NCI-H1436 (cell line): Measurements from ENCODE around the gene TST.
"Not testable (repeated sequence)": the region's sequence is repeated elsewhere in the genome, so short reads cannot be mapped to it uniquely, and the experiment has no call there.

Experiments
- DNase-seq: peaks from one replicate; lab custom pipeline; 2025; lab: John Stamatoyannopoulos, UW

Gene TST

GRCh38 chr22:37014415-37014806 is 4.8 kb downstream of the TST start:
- DNase-seq, result no peak

DNA sequence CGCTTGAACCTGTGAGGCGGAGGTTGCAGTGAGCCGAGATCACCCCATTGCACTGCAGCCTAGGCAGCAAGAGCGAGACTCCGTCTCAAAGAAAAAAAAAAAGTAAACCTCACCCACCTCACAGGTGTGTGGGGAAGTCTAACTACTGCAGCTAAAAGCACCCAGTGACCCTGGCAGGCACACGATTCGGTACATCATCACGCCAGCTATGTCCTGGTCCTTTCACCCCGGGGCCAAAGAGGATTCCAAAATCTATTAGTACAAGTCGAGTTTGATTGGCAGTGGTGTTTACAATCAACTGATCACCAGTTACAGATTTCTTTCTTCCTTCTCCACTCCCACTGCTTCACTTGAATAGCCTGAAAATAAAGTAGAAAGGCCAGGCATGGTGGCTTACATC is 6.3 kb downstream of the TST start:
- DNase-seq, result no peak

DNA sequence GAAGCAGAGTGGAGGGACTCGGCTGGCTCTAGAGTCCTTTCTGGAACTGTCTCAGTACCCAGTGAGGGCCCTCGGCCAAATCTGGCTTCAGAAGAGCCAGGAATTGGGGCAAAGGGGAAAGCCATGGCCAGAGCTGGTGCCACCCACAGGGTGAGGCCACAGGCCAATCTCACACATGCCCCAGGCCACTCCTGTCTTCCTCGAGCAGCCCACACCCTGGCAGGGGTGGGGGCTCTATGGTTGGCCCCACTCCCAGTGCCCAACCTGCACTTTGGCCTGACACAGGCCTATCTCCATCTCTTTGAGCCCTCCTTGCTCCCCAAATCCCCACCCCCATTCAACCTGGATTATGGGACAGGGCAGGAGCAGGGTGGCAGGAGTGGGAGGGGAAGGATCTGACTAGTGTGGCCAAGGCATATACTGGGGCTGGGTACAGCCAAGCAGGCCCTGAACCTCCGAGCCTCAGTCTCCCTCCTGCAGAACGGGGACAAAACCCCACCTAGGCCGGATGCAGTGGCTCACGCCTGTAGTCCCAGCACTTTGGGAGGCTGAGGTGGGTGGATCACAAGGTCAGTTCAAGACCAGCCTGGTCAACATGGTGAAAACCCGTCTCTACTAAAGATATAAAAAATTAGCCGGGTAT is 6.9 kb downstream of the TST start:
- no peak for DNase-seq

DNA sequence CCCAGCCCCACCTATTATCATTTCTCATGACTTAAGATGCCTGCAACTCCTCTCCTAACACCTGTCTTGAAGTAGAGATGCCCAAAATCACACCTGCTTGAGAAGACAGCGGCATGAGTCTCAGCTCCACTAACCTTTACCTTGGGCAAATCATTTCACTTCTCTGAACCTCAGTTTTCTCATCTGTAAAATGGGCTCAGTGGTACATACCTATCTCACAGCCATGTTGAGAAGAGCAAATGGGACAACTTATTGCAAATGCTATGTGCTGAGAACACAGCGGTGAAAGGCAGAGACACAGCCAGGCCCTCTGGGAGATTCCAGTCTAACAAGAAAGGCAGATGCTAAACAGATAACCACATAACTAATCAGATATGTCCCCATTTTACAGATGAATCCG is 7.8 kb downstream of the TST start:
- no peak for DNase-seq

DNA sequence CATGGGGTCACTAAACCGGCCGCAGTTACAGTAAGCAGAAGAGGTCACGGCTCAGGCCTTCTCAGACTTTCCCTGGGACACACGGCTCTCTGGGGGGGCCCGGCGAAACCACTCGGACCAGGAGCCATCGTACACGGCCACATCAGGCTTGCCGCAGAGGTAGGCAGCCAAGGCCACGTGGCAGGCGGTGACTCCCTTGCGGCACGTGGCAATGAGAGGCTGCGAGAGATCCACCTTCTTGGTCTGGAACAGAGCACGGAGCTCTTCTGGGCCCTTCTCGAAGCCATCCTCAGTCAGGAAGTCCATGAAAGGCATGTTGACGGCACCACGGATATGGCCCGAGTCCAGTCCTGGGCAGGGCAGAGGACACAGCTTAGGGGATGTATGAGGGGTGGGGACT is 8.3 kb downstream of the TST start:
- DNase-seq, result no peak

DNA sequence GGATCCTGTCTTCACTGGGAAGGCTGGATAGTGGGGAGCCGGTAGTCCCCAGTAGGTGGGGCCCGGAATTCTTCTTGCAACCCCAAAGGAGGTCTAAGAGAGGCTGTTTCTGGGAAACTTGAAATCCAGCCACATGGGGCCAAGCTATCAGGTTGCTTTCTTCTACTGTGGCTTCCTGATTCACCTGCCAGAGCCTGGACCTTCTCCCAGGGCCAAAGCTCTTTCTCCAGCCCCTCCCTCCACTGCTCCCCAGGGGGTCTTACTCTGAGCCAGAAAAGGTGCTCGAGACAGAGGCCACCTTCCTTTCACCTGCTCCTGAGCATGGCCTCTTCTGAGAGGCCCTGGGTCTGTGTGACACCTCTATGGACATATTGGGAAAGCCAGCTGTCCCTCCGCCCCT is 9.1 kb downstream of the TST start:
- no peak for DNase-seq

DNA sequence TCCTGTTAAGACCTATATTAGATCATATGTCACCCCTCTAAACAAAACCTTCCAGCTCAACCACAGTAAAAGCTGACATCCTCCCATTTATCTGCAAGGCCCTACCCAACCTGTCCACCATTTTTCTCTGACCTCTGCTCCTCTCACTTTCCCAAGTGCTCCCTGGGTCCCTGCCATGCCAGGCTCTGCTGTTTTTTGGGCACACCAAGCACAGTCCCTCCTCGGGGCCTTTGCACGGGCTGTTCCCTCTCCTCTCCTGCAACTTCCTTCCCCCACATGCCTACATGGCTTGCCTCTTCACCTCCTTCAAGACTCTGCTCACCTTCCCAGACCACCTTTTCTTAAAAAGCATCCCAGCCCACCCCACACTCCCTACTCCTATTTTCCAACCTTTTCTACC is 9.8 kb downstream of the TST start:
- no peak for DNase-seq

GRCh38 chr22:37008365-37008764 is 10.9 kb downstream of the TST start:
- no peak for DNase-seq

DNA sequence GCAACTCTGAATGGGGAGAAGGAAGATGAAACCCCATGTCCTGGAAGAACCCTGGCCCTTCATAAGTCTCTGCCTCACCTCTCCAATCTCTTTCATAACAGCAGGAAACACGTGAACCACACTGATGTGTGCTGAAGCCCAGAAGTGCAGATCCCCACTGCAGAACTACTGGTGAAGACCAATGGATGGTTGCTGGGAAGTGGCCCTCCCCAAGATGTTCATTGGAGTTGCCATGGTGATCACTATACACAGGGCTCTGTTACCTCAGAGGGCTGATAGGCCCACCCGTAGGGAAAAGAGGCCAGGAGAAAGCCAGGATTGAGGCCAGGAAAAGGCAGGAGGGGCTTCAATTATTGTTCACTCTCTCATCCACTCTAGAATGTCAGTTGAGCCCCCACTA is 11.6 kb downstream of the TST start:
- DNase-seq, result no peak

DNA sequence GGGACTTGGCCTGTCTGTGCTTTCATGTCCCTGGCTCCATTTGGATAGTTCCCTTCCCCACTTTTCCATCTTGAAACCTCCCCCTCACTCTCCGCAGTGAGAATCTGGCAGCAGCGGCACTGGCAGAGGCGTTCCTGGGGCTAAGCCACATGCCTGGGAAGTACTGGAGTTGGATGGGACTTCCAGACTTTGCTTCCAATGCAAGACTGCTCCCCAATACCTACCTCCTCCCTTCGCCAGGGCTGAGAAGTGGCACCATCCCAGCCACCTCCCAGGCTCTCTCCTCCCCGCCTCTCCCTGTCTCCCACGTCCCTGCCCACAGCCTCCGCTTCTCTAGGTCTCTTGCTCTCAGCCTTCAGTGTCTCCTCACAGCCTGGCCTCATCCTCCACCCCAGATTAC is 16.6 kb downstream of the TST start:
- DNase-seq, result no peak

- no peak for DNase-seq
These were observed 17.4 kb downstream of the TST start for GRCh38 chr22:37001826-37002225.

DNA sequence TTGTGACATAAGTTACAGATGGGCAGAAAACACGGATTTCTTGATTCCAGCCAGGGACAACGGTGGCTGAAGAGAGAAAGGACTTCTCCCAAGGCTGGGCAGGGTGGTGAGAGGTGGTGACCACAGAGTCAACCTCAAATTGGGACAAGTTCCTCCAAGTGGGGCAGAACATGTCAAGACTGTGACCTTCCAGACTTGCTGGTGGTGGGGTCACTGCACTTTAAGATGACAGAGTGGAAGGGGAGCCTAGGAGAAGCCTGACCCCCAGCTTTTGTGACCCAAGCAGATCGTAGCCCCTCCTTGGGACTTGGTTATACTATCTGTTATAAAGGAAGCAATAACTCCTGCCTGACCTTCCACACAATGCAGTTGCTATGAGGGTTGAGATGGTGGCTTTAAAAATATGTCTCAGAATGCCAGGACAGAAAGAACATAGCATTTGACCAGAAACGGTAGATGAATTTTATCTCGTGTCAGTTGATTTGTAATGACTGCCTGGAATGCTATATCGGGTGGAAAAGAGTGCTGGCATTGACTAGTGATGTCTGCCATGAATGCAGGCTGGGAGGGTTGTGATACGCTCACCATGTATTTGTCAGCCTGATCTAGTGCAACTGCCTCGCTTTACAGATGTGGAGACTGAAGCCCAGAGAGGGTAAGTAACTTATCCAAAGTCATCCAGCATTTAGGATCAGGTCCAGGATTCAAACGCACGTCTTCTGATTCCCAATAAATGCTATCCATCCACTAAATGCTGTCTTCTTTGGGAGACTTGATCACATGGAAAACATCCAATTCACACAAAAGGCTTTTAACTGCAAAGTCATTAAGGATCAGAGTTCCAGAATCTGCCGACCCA is 18.3 kb downstream of the TST start:
- no peak for DNase-seq

GRCh38 chr22:36999463-36999862 is 19.8 kb downstream of the TST start:
- no peak for DNase-seq

- no peak for DNase-seq
These were observed 20.5 kb downstream of the TST start for GRCh38 chr22:36998620-36999351.

GRCh38 chr22:36997746-36998145 is 21.5 kb downstream of the TST start:
- DNase-seq, result no peak

DNA sequence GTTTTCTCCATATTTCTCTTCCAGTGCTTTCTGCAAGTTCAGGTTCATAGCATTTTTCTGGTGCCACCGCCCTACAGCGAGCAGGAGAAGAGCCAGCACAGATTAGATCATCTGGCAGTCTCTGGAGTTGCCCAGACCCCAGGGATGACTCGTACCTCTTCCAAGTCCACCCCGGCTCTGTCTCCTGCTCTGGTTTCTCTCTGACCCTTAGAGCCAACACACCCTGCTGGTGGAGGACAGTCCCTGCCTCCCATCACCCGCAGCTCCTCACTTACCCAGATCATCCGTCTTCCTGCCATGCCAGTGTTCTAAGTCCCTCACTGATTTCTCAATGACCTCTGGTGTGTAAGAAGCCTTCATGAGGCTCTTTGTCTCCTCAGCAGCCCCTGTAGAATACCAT is 28.0 kb downstream of the TST start:
- no peak for DNase-seq

DNA sequence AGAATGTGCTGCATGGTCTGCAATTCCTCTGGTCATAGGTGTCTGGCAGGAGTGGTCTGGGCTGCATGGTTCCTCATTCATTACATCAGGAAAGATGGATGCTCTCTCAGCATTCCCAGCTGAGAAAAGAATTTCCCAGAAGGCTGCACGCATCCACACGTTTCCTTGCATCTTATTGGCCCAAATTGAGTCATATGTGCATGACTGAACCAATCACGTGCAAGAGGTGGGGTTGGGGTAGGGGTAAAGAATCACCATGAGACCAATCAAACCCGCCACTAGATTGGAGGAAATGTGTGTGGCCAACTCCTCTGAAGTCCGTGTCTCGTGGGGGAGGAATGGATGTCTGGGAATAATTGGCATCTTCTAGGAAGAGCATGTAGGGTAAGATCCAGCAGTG is 28.8 kb downstream of the TST start:
- DNase-seq, result no peak

- DNase-seq, result not testable (repeated sequence)
These were observed 30.2 kb downstream of the TST start for GRCh38 chr22:36989012-36989411.

GRCh38 chr22:36988075-36988832 is 31.0 kb downstream of the TST start:
- DNase-seq, result no peak

DNA sequence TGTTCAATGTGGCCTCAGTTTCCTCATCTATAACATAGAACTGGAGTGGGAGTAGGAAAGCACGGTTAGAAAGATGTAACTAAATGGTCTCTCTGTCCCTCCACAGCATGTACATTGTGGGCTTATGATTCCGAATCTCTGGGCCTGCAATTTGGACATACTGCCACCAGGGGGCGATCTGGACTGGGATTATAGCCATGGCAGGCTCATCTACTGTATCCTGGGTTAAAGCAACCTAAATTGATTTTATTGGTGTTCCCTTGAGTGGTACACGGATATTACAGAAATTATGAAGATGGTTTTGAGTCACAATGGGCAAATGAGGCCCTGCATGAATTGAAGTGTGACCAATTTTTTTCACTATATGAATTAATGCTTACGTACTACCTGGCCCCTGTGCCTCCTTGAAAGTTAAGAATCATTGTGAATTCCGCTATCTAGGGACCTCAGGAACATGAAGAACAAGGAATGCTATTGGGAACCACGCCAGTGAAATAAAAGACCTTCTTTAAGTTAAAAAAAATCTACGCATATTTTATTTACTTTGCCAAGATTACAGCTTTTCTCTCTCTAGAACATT is 32.9 kb downstream of the TST start:
- DNase-seq, result no peak

DNA sequence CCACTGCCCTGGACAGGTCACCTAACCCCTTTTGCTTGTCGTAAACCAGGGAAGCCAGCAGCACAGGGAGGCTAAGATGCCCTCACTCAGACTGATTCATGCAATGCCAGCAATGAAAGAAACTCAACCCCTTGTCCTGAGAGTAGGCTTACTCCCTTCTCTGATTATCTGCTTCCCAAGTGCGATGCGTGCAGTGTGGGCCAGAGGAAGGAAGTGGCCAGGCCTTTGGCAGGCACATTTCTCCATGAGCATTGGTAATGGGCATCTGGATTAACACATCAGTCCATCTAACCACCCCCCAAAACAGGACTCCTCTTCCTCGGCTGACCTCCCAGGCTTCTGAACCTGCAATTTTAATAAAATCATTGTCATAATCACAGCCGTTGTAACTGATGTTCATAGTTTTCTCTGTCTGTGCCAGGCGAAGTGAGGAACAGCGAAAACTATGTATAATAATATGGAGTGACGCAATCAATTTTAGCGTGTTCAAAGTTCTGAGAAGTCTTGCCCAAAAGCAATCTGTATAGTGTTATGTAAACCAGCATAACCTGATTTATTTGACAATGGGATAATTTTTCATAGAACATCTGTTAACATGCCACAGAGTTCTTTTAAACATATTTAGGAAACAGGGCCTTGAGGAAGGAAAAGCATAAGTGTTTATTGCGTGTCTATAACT is 33.9 kb downstream of the TST start:
- DNase-seq, result no peak
